Activated CD4-positive, CD25-positive, alpha-beta regulatory T cell treated with anti-CD3 and anti-CD28 coated beads, Interleukin-2, amount 50 U/mL, for 24 hours (primary cell): ENCODE results near the gene MDM2.
"Not testable (repeated sequence)": the region's sequence is repeated elsewhere in the genome, so short reads cannot be mapped to it uniquely, and the experiment has no call there.

Experiments
- ATAC-seq, 2 donors: fragments of 150-1000 bp; cut with Tn5 transposase; one replicate each; pipeline ENCODE4 v1.10.0; 2021; ENCODE audit warnings: mild to moderate bottlenecking in 1 of 2, moderate library complexity in 1 of 2

Gene MDM2

DNA sequence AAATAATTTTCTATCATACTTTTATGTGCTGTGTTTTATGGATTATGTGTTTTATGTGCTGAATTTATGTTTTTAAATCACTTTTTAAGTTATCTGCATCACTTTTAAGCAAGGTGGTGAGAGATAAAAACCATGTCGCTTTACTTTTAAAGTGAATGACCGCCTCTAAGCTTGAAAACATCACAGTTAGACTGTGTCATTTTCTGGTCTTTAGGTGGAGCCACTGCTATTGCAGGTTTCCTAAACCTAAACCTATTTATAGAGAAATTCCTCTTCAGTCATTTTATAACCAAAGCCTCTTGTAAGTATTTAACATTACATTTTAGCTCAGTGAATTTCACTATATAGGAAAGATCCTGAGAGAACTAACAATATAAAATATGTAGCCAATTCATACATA, 21.0 kb upstream of the MDM2 start:
- no peak for ATAC-seq

DNA sequence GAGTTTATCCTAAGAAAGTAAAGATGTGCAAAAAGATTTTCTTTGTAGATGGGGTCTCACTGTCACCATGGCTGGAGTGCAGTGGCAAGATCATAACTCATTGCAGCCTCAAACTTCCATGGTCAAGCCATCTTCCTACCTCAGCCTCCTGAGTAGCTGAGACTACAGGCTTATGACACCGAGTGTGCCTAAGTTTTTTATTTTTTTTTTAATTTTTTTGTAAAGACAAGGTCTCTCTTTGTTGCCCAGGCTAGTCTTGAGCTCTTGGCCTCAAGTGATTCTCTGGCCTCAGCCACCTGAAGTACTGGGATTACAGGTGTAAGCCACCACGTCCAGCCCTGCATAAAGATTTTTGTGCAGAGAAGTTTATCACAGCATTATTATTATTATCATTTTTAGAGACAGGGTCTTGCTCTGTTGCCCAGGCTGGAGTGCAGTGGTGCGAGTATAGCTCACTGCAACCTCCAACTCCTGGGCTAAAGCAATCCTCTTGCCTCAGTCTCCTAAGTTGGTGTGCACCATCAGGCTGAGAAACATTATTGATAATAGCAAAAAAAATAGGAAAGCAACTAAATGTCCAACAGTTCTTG, 19.3 kb upstream of the MDM2 start:
- ATAC-seq, result no peak

DNA sequence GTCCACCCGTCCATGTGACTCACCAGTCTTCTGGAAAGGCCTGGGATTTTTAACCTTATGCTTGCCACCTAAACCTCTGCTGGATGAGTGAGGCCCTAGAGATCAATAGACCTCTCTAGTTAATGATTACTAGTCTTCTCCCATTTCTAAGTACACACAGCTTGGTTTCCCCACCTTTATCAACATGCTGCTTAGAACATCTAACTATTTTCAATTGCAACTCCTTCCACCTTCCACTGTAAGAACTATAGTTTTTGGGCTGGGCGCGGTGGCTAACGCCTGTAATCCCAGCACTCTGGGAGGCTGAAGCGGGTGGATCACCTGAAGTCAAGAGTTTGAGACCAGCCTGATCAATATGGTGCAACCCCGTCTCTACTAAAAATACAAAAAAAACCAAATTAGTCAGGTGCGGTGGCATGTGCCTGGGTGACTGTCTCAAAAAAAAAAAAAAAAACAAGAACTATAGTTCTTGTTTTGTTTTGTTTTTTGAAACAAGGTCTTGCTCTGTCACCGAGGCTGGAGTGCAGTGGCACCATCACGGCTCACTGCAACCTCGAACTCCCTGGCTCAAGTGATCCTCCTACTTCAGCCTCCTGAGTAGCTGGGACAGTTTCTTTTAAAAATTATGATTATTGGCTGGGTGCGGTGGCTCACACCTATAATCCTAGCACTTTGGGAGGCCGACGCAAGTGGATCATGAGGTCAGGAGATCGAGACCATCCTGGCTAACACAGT, 18.7 kb upstream of the MDM2 start:
- no peak for ATAC-seq

DNA sequence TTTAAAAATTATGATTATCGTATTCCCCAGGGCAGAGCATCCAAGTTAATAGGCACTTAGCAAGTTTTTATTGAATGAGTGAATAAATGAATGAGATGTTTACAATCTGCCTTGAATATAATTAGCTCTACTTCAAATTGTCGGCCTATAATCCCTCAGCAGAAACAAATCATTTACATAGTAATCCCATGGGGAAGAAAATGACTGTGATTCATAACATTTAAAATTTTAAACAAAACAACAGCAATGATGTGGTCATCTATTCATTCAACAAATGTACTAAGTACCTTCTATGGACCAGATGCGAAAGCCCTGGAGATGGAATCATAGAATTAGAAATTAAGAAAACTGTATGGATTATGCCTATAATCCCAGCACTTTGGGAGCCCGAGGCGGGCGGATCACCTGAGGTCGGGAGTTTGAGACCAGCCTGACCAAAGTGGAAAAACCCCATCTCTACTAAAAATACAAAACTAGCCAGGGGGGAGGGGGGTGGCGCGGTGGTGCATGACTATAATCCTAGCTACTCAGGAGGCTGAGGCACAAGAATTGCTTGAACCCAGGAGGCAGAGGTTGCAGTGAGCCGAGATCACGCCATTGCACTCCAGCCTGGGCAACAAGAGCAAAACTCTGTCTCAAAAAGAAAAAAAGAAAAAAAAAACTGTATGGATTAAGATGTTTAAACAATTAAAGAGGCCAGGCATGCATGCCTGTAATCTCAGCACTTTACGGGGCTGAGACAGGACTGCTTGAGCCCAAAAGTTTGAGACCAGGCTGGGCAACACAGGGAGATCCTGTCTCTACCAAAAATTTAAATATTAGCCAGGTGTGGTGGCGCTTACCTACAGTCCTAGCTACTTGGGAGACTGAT, 17.7 kb upstream of the MDM2 start:
- ATAC-seq, result no peak

DNA sequence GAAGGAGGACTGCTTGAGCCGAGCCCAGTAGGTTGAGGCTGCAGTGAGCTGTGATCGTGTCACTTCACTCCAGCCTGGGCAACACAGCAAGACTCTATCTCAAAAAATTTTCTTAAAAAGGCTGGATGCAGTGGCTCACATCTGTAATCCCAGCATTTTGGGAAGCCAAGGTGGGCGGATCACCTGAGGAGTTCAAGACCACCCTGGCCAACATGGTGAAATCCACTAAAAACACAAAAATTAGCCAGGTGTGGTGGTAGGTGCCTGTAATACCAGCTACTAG, 17.1 kb upstream of the MDM2 start:
- ATAC-seq, result no peak

DNA sequence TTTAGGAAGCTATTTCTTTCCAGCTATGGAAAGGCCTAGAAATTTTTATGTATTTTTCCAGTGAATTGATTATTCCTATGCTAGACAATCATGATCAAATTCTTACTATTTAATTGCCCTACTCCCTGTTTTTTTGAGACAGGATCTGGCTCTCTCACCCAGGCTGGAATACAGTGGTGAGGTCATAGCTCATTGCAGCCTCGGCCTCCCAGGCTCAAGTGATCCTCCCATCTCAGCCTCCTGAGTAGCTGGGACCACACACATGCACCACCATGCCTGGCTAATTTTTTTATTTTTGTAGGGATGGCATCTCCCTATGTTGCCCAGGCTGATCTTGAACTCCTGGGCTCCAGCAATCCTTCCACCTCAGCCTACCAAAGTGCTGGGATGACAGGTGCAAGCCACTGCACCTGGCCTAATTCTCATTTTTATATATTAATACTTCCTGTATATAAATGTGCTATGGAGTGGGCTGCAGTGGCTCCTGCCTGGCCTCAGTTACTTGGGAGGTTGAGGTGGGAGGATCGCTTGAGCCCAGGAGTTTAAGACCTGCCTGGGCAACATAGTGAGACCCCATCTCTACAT, 16.0 kb upstream of the MDM2 start:
- no peak for ATAC-seq

DNA sequence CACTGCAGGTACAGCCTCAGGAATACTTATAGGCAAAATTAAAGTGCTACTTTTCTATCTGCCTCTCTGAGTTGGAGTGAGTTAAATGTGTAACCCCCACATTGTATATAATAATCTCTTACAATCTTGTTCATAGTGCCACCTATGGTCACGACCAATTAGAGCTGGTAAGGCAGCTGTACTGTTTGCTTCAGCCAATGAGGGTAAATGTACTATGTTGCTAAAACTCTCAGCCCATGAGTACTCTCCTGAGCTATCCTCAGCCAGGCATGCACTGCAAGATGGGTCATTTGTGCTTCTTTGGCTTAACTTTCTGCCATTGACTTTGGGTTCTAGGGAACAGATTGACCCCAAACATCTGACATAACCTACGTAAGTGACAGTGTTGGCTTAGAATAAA, 15.0 kb upstream of the MDM2 start:
- ATAC-seq, result peak; percentile 55 to 80

DNA sequence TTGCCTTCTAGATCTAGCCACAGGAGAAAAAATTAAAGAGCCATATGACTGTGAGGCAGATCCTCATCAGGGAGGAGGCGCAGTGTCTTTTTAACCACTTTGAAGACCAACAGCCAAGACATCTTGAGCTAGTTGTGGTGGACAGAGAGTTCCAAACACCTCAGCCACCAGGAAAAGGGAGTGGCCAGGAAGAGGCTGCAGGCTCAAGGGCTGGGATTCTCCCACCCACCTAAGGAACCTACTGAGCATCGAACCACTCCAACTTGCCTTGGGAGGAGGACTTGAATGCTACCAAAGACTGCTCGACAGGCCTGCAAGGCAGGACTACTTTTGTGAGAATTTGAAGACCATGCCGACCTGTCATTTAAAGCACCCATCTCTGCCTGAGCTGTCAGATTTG, 14.5 kb upstream of the MDM2 start:
- ATAC-seq, result no peak

DNA sequence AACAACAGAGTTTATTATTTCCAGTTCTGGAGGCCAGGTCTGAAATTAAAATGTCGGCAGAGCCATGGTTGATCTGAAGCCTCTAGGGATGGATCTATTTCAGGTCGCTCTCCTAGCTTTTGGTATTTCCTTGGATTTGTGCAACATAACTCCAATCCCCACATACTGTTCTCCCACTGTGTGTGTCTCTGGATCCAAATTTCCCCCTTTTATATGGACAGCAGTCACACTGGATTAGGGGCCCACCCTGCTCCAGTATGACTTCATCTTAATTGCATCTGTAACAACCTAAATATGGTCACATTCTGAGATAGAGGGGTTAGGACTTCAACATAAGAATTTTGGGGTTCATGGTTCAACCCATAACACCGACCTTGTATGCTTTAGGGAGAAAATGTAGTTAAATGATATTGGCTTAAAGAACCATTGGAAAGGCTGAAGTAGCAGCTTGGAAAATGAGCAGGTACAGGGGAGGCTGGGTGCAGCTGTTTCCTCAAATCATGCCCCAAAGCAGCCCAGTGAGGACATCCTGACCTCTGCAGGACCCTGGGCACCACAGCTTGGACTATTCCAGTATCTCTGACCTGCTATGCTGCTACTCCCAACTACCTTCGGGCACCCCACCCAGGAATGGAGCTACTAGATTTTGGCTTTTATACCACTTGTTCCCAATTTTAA, 13.9 kb upstream of the MDM2 start:
- no peak for ATAC-seq

DNA sequence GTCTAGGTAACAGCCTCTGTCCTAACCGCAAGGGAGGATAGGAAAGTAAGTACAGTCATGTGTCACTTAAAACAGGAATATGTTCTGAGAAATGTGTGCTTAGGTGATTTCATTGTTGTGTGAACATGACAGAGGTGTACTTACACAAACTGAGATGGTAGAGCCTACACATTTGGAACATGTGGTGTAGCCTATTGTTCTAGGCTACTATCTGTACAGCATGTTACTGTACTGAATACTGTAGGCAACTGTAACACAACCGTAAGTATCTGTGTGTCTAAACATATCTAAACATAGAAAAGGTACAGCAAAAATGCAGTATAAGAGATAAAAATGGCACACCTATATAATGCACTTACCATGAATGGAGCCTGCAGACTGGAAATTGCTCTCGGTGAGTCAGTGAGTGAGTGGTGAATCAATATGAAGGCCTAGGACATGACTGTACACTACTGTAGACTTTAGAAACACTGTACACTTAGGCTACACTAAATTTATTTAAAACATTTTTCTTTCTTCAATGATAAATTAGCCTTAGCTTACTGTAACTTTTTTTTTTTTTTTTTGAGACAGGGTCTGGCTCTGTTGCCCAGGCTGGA, 13.2 kb upstream of the MDM2 start:
- ATAC-seq, result no peak

DNA sequence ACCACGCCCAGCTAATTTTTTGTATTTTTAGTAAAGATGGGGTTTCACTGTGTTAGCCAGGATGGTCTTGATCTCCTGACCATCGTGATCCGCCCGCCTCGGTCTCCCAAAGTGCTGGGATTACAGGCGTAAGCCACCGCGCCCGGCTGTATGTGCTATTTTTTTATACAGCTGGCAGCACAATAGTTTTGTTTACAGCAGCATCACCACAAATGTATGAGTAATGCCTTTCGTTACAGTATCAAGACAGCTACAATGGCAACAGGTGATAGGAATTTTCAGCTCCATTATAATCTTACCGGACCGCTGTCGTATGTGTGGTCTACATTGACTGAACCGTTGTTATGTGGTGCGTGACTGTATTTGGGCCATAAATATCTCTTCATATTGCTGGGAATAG, 11.6 kb upstream of the MDM2 start:
- ATAC-seq, result no peak

DNA sequence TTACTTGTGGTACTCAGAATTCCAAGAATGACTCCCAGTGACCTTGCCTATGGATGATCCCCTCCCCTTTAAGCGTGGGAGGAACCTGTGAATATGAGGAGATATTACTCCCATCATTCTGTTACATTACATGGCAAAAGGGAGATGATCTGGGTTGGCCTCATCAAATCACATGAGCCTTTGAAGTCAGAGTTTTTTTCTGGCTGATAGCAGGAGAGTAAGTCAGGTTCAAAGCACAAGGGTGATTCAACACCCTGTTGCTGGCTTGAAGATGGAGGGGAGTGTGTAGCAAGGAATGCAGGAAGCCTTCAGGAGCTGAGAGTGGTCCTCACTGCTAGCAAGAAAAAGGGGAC, 9.1 kb upstream of the MDM2 start:
- no peak for ATAC-seq

DNA sequence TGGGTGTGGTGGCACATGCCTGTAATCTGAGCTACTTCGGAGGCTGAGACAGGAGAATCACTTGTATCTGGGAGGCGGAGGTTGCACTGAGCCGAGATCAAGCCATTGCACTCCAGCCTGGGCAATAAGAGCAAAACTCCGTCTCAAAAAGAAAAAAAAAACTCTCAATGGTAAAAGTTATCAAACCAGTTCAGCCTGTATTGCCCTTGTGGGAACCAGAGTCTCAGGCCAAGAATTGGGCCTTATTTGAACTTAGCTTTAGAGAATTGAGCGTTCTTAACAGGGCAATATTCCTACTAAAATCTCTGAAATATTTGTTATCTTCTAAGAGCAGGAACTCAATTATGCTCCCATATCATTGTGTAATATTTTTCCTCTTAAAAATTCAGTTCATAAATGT, 7.7 kb upstream of the MDM2 start:
- no peak for ATAC-seq

DNA sequence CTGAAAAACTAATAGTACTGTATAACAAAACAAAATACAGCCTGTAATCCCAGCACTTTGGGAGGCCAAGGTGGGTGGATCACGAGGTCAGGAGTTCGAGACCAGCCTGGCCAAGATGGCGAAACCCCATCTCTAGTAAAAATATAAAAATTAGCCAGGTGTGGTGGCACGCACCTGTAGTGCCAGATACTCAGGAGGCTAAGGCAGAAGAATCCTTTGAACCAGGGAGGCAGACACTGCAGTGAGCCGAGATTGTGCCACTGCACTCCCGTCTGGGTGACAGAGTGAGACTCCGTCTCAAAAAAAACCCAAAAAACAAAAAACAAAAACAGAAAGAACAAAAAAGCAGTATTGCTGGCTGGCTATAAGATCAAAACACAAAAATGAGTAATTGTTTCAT, 6.9 kb upstream of the MDM2 start:
- ATAC-seq, result not testable (repeated sequence)

DNA sequence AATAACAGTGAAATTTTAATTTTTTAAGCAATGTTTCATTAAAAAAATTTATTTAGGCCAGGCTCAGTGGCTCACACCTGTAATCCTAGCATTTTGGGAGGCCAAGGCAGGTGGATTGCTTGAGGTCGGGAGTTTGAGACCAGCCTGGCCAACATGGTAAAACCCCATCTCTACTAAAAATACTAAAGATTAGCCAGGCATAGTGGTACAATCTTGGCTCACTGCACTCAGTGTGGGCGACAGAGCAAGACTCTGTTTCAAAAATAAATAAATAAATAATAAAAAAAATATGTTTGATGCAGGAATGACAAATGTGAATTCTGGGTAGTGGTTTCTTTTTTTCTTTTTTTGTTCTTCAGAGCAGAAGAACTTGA, 5.6 kb upstream of the MDM2 start:
- ATAC-seq, result not testable (repeated sequence)

DNA sequence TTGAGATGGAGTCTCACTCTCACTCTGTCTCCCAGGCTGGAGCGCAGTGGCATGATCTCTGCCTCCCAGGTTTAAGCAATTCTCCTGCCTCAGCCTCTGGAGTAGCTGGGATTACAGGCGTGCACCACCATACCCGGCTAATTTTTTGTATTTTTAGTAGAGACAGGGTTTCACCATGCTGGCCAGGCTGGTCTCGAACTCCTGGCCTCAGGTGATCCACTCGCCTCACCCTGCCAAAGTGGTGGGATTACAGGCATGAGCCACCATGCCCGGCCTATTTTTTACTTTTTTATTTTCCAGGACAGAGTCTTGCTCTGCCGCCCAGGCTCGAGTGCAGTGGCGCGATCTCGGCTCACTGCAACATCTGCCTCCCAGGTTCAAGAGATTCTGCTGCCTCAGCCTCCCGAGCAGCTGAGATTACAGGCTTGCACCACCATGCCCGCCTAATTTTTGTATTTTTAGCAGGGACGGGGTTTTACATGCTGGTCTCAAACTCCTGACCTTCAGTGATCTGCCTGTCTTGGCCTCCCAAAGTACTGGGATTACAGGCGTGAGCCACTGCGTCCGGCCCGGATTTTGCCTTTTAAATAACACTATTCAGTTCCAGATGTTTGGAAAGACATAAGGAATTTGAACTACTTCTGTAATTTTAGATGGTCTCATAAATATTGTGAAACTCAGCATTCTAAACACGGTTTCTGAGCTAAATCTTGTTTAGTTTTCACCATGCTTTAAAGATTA, 4.9 kb upstream of the MDM2 start:
- ATAC-seq, result not testable (repeated sequence)

DNA sequence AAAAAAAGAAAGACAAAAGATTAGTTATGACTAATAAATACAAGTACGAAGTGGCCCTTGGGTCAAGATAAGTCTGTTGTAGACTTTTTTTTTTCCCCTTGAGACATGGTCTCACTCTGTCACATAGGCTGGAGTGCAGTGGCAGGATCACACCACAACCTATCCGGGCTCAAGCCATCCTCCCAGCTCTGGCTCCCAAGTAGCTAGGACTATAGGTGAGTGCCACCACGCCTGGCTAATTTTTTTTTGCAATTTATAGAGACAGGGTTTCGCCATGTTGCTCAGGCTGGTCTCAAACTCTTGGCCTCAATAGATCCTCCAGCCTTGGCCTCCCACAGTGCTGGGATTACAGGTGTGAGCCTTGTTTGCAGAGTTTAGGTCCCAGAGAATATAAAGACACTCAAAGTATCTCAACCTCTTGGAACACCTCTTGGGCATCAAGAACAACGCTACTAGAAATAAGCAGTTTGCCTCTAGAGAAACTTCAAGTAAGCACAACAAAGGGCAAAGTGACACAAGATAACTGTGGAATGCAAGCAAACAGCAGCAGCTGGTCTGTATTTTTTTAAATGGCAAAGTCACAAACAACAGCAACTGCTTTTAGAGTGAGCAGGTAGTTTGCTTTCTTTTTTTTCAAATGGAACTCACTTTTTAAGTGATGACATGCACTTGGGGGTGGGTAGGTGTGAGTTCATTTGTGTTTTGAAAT, 3.9 kb upstream of the MDM2 start:
- no peak for ATAC-seq

DNA sequence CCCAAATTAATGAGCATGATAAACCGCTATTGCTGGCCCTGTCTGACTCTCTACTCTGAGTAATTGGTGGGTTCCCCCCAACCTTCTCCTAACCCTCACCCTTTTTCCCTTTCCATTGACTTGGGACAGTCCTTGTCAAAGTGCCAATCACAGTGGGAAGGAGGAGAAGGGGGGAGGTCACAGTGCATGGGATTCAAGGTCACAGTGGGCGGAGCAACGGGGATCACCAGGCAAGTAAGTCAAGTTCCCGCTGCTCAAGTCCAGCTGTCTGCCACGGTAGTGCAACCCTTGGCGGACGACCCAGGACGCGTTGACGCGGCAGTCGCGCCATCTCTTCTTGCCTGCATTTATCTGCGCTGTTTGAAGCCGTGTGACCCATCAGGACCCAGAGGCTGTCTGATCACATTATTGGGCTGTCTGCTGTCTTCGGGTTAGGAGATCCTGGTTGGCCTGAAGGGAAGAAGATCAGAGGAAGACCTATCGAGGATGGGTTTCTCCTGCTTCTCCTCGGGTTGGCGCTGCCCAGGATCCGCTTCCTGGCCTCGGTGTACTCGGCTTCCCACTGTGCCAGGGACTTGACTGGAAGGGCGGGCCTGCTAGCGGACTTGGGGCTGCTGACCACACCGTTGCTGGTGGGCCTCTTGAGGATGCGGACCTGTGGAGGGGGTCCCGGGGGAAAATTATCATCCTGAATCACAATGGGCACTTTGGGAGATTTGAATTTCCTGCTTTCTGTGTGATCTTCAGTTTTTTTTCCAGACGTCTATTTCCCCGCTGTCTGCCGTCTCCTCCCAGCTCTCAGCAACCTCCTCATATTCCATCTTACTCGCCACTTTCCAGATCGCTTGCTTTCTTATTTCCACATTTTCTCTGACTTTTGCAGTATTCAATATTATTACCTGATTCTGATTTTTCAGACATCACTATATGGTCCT, 3.1 kb upstream of the MDM2 start:
- ATAC-seq, result no peak

DNA sequence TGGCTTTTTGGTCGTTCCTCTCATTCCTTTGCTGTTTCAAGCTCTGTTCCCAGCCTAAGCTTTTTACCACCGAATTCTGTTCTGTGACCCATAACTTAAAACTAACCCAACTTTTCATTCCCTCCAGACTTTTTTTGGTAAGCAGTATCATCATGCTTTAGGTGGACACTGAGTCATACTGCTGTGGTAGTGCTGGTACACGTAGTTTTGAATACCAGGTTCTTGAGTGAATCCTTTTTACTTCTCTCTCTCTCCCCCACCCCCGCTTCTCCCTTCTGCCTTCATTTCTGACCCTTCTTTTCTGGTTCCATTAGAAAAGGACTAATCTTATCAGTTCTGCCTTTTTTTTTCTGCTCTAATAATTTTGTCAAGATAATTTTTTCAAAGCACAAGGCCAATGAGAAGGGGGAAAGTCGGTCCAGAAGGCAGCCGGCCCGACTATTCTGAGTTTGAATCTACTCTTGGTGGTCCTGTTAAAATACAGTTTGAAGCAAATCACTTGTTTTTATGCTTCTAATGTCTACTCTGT, 2.3 kb upstream of the MDM2 start:
- no peak for ATAC-seq
